Adrenal gland (tissue), 5 donors: ENCODE data around the gene SYNJ2.

ENCODE experiments used
- CTCF ChIP-seq, 6 experiments: fragments of 450-650 bp in 4 of 6; fragments of 200-600 bp in 2 of 6; sonication (generic) in 1 of 6; IDR thresholded peaks; 1 replicate in 5 of 6; 2 replicates in 1 of 6; pipeline versions ENCODE4 v1.5.1 to v1.8.0; 2016 to 2021; ENCODE audit warnings: antibody characterized with exemption in 6 of 6, mild to moderate bottlenecking in 2 of 6, moderate library complexity in 1 of 6
- POLR2A ChIP-seq, 2 donors: fragments of 450-650 bp; IDR thresholded peaks; one replicate each; pipeline ENCODE4 v1.6.1; 2017; ENCODE audit warnings: antibody characterized with exemption in 2 of 2, mild to moderate bottlenecking in 2 of 2, moderate library complexity in 1 of 2
- donor health status: DM: no; HTN: no; CAD: no.

- TF ChIP-seq CTCF (IDR thresholded peaks at IDR 0.05) (no peak), POLR2A (IDR thresholded peaks at IDR 0.05) (no peak)
Observed at GRCh38 chr6:158020272-158020711, 38.6 kb downstream of the SYNJ2 start.
